D721Med (cell line): Measurements from ENCODE around the gene GPC6.

Experiments
- DNase-seq: peaks from one replicate; pipeline ENCODE4 v3.0.0; 2011; ENCODE audit warnings: low spot score; ENCODE audit not compliant: insufficient read length
- FAIRE-seq: peaks from 2 replicates; lab custom pipeline; 2011; peaks lifted over from hg19 to GRCh38; lab: Jason Lieb, UNC
- CTCF ChIP-seq: IDR thresholded peaks from 2 replicates; pipeline ENCODE4 v1.5.1; 2012; ENCODE audit warnings: mild to moderate bottlenecking, control low read depth; ENCODE audit not compliant: insufficient read depth; ENCODE audit errors: missing control alignments

GPC6 gene

GRCh38 chr13:93640452-93640851, 413.8 kb downstream of the GPC6 start:
- FAIRE-seq (no peak), DNase-seq (no peak)
- no peak for TF ChIP-seq CTCF

GRCh38 chr13:93646245-93646644, 419.6 kb downstream of the GPC6 start:
- DNase-seq (no peak), FAIRE-seq (no peak)
- no peak for TF ChIP-seq CTCF

GRCh38 chr13:93649496-93649895, 422.9 kb downstream of the GPC6 start:
- no peak for TF ChIP-seq CTCF
- DNase-seq (no peak), FAIRE-seq (no peak)

GRCh38 chr13:93653776-93654175, 427.2 kb downstream of the GPC6 start:
- DNase-seq (no peak), FAIRE-seq (no peak)
- TF ChIP-seq CTCF: no peak

- no peak for DNase-seq
- no peak for FAIRE-seq
- no peak for TF ChIP-seq CTCF
Observed at GRCh38 chr13:93655154-93655553, 428.5 kb downstream of the GPC6 start.

GRCh38 chr13:93660391-93661063, 433.9 kb downstream of the GPC6 start:
- FAIRE-seq (no peak), DNase-seq (no peak)
- TF ChIP-seq CTCF: no peak

GRCh38 chr13:93670866-93671265, 444.3 kb downstream of the GPC6 start:
- FAIRE-seq (no peak), DNase-seq (no peak)
- no peak for TF ChIP-seq CTCF
